ENCODE data around the gene PELI1.
"Not testable (repeated sequence)": the region's sequence is repeated elsewhere in the genome, so short reads cannot be mapped to it uniquely, and the experiment has no call there.

Gene PELI1

GRCh38 chr2:64086347-64087082 lies 57.7 kb downstream of the PELI1 start:
- no peak for DNase-seq (ENCODE audit: low read depth)

- no peak for DNase-seq (ENCODE audit: low read depth)
These were observed 58.3 kb downstream of the PELI1 start for GRCh38 chr2:64085936-64086335.

GRCh38 chr2:64081046-64081445 lies 63.2 kb downstream of the PELI1 start:
- DNase-seq (ENCODE audit: low read depth), result no peak

- no peak for DNase-seq (ENCODE audit: low read depth)
These were observed 64.0 kb downstream of the PELI1 start for GRCh38 chr2:64080179-64080578.

- DNase-seq (ENCODE audit: low read depth), result not testable (repeated sequence)
These were observed 64.5 kb downstream of the PELI1 start for GRCh38 chr2:64079688-64080087.

- not testable (repeated sequence) for DNase-seq (ENCODE audit: low read depth)
These were observed 67.4 kb downstream of the PELI1 start for GRCh38 chr2:64076828-64077227.

GRCh38 chr2:64074616-64075015 lies 69.6 kb downstream of the PELI1 start:
- not testable (repeated sequence) for DNase-seq (ENCODE audit: low read depth)

- DNase-seq (ENCODE audit: low read depth), result no peak
These were observed 76.9 kb downstream of the PELI1 start for GRCh38 chr2:64067326-64067725.

GRCh38 chr2:64065516-64065915 lies 78.7 kb downstream of the PELI1 start:
- no peak for DNase-seq (ENCODE audit: low read depth)

- DNase-seq (ENCODE audit: low read depth), result no peak
These were observed 80.3 kb downstream of the PELI1 start for GRCh38 chr2:64063924-64064331.

- no peak for DNase-seq (ENCODE audit: low read depth)
These were observed 80.8 kb downstream of the PELI1 start for GRCh38 chr2:64063454-64063853.

- DNase-seq (ENCODE audit: low read depth), result no peak
These were observed 81.4 kb downstream of the PELI1 start for GRCh38 chr2:64062840-64063239.

GRCh38 chr2:64059270-64059669 lies 85.0 kb downstream of the PELI1 start:
- no peak for DNase-seq (ENCODE audit: low read depth)

- DNase-seq (ENCODE audit: low read depth), result no peak
These were observed 88.2 kb downstream of the PELI1 start for GRCh38 chr2:64056021-64056420.

- DNase-seq (ENCODE audit: low read depth), result no peak
These were observed 89.9 kb downstream of the PELI1 start for GRCh38 chr2:64054161-64054915.

- no peak for DNase-seq (ENCODE audit: low read depth)
These were observed 91.6 kb downstream of the PELI1 start for GRCh38 chr2:64052463-64053241.

GRCh38 chr2:64049633-64050220 lies 94.5 kb downstream of the PELI1 start:
- DNase-seq (ENCODE audit: low read depth), result peak; percentile 46

GRCh38 chr2:64045938-64046337 lies 98.3 kb downstream of the PELI1 start:
- no peak for DNase-seq (ENCODE audit: low read depth)
